Heart left ventricle (tissue), 16 donors: ENCODE results near the gene ADAMTSL1. TPM values are rescaled to one million over a fixed set of nuclear protein-coding genes. Genes with fewer than 3 reads are reported as not detected.

Source experiments
- ATAC-seq, 4 donors: fragments of 200-7000 bp; cut with Tn5 transposase; one replicate each; pipeline ENCODE4 v1.9.1; 2020 to 2022; ENCODE audit warnings: moderate library complexity in 4 of 4, mild to moderate bottlenecking in 3 of 4, moderate number of reproducible peaks in 1 of 4
- DNase-seq, 5 donors: peaks; one replicate each; pipeline ENCODE4 v3.0.0-alpha.2; 2020
- H3K27ac ChIP-seq, 12 donors: fragments of 200-600 bp; sonication (generic) in 4 of 12; one replicate each; pipeline versions ENCODE4 v1.5.0 to v1.8.0; 2016 to 2022; ENCODE audit warnings: mild to moderate bottlenecking in 2 of 12
- H3K27me3 ChIP-seq, 9 donors: fragments of 200-600 bp; sonication (generic) in 2 of 9; one replicate each; pipeline versions ENCODE4 v1.5.1 to v1.8.0; 2016 to 2022; ENCODE audit warnings: mild to moderate bottlenecking in 3 of 9
- H3K36me3 ChIP-seq, 9 donors: fragments of 200-600 bp; sonication (generic) in 2 of 9; one replicate each; pipeline versions ENCODE4 v1.5.0 to v1.8.0; 2018 to 2022; ENCODE audit warnings: mild to moderate bottlenecking in 2 of 9
- H3K4me1 ChIP-seq, 12 donors: fragments of 200-600 bp; sonication (generic) in 4 of 12; one replicate each; pipeline versions ENCODE4 v1.5.0 to v1.8.0; 2016 to 2022; ENCODE audit warnings: mild to moderate bottlenecking in 3 of 12
- H3K4me3 ChIP-seq, 12 donors: fragments of 200-600 bp; sonication (generic) in 4 of 12; one replicate each; pipeline versions ENCODE4 v1.5.0 to v1.8.0; 2017 to 2022; ENCODE audit warnings: mild to moderate bottlenecking in 9 of 12, moderate library complexity in 4 of 12
- H3K9me3 ChIP-seq, 12 donors: fragments of 200-600 bp; sonication (generic) in 4 of 12; one replicate each; pipeline versions ENCODE4 v1.5.0 to v1.8.0; 2016 to 2022; ENCODE audit warnings: mild to moderate bottlenecking in 1 of 12
- POLR2A ChIP-seq, 2 donors: fragments of 450-650 bp; IDR thresholded peaks; one replicate each; pipeline ENCODE4 v1.6.1; 2017; ENCODE audit warnings: antibody characterized with exemption in 2 of 2, mild to moderate bottlenecking in 2 of 2, moderate library complexity in 2 of 2
- WGBS, 4 donors: extraction: QIAGEN DNeasy Blood & Tissue Kit in 2 of 4; methylation state at CpG; one replicate each; pipeline versions ENCODE4 v1.1.5 to v1.1.7; 2013 to 2018; 5-methylcytosine and 5-hydroxymethylcytosine counted together
- intact Hi-C, 10 donors: fragments of 100-400 bp; cut with DNase I; formaldehyde crosslinking; loops; one replicate each; pipeline versions ENCODE4 v1.11.1 to v1.14.2; 2022
- polyA plus RNA-seq, 2 donors: library from polyadenylated mRNA; stranded (reverse); fragments of 200-250 nt; gene quantifications; one replicate each; pipeline ENCODE4 v1.2.3, GENCODE V29; 2013
- total RNA-seq, 9 donors: library from RNA; depleted of rRNA in 2 of 9; stranded (reverse); fragments of >200 nt in 2 of 9; fragmentation: NEBNext Ultra II Directional in 3 of 9; extraction: Animal tissue kit (Norgen Biotek cat#: 25700) in 3 of 9; gene quantifications; one replicate each; pipeline versions ENCODE4 v1.1.0 to v1.2.4, GENCODE V29; 2016 to 2023
- TF ChIP-seq, protein P1 (sequence below), 12 donors: fragments of 200-600 bp; sonication (generic) in 4 of 12; IDR thresholded peaks; one replicate each; pipeline versions ENCODE4 v1.5.0 to v1.8.0; 2018 to 2022; ENCODE audit warnings: antibody characterized with exemption in 12 of 12, mild to moderate bottlenecking in 5 of 12
- donor health status: ischemic (EF 13 %, LVEDD 7.1; RV severe dilation, severe dysfunction).
- donor health status: healthy with polysubstance abuse.
- donor health status: DM: no; HTN: yes; CAD: no.
- donor health status: DM: no; HTN: no; CAD: no.
- donor health status: ischemic (EF 25% LVEDD 6.9; RV normal size, moderate dysfunction).
- donor health status: ischemic (EF 25% LVEDD 5.7; RV mildly dilated, moderate dysfunction).
- donor health status: healthy.
- donor health status: DM: yes; HTN: yes; CAD: no.
- donor health status: ischemic (EF 35%, LVEDD 5.7; RV mildly dilated, moderate dysfunction).
- donor health status: nonischemic (EF 11% LVEDD 7.7; RV severe dilation, severe dysfunction).
- donor health status: DM: yes; HTN: yes; CAD: no.
- donor health status: PGD.
- donor health status: ischemic (EF 29% LVEDD 5.4; RV normal size, mild dysfunction).
- donor health status: nonischemic (EF 23%, LVEDD 6.1; RV moderate dilation, normal function).

The ADAMTSL1 gene
- total and polyA plus RNA-seq, 11 donors: 0.46 to 4.7 (median 1.1) TPM

DNA sequence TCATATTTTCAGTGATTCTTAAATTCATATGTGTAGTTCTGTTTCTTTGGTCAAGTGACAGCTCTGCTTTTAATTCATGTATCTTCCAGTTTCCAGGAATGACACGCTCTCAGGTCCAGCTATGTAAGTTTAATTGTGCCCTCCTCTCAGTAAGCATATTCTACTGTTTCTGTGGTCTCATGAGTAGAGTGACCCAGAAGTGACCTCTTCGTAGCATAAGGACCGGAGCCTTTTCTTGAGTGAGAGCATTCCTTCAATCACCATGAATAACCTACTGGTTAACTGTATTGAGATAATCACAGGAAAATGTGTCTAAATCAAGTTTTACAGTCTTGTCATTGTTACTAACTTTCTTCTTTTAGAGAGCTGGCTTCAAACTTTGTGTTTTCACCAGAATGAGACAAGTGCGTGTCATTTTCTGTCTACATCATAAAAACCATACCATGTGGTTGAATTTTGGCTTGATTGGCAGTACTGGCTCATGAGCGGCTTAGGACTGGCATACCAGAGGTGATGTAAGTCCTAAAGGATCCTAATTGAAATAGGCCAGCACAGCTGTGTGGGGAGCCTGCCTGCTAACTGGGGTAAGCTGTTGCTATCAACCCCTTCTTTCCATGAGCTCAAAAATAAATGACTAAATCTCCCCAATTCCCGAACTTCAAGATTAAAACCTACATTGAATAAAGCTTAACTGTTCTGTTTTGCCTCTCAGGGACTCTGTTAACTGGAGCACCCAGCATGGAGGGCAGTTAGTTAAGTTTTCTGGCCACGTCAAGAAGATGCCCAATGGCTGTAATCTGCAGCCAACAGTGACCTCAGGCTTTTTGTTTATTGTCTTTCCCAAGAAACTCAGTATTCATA is 4.8 kb downstream of the ADAMTSL1 start:
- no peaks in the 10 kb centered on the region for H3K36me3 ChIP-seq
- intact Hi-C loops: no loop called here
- H3K27me3 ChIP-seq: no peaks in the 10 kb centered on the region
- ATAC-seq: no peak
- TF ChIP-seq, protein P1, sequence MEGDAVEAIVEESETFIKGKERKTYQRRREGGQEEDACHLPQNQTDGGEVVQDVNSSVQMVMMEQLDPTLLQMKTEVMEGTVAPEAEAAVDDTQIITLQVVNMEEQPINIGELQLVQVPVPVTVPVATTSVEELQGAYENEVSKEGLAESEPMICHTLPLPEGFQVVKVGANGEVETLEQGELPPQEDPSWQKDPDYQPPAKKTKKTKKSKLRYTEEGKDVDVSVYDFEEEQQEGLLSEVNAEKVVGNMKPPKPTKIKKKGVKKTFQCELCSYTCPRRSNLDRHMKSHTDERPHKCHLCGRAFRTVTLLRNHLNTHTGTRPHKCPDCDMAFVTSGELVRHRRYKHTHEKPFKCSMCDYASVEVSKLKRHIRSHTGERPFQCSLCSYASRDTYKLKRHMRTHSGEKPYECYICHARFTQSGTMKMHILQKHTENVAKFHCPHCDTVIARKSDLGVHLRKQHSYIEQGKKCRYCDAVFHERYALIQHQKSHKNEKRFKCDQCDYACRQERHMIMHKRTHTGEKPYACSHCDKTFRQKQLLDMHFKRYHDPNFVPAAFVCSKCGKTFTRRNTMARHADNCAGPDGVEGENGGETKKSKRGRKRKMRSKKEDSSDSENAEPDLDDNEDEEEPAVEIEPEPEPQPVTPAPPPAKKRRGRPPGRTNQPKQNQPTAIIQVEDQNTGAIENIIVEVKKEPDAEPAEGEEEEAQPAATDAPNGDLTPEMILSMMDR (IDR thresholded peaks at IDR 0.05): no peak
- no peak for TF ChIP-seq POLR2A (IDR thresholded peaks at IDR 0.05)
- H3K4me3 ChIP-seq: no peak overlapping the region
- peaks cover 0 to 19% (median 5%) of the 10 kb centered on the region in 12 donors for H3K4me1 ChIP-seq
- H3K27ac ChIP-seq: no peak overlapping the region
- no peak for DNase-seq
- H3K9me3 ChIP-seq: no peaks in the 10 kb centered on the region
- WGBS, 4 donors: 81 to 93% (median 90%) methylated on average over 7 of the region's 7 CpGs

GRCh38 chr9:18479405-18479804 is 5.5 kb downstream of the ADAMTSL1 start:
- Histone ChIP-seq H3K27me3 (no peaks in the 10 kb centered on the region), H3K9me3 (no peaks in the 10 kb centered on the region), H3K4me1 (peaks cover 0 to 12% (median 2%) of the 10 kb centered on the region in 12 donors), H3K36me3 (no peaks in the 10 kb centered on the region), H3K4me3 (no peak overlapping the region), H3K27ac (no peak overlapping the region)
- DNase-seq (no peak), ATAC-seq (no peak)
- WGBS, 4 donors: 88 to 92% (median 90%) methylated on average over 3 of the region's 3 CpGs
- intact Hi-C loops: no loop called here
- TF ChIP-seq, protein P1 (IDR thresholded peaks at IDR 0.05): no peak
- TF ChIP-seq POLR2A (IDR thresholded peaks at IDR 0.05): no peak

DNA sequence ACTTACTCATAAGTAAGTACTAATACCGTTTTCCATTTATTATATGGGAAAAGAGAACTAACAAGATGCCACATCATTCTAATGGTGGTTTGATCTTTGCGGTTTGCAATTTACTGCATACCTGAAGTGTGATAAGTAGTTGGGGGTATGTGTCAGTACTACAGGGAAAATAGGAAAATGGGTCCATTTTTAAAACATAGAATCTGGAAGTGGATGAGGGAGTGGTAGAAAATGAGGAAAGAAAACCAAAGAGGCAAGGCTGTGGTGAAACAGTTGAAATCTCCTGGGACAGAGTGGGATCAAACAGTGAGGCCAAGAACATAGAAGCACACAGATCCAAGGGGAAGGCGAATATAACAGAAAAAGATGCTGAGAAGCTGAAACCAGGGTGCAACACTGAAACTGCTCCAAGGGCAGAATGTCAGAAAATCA is 6.7 kb downstream of the ADAMTSL1 start:
- H3K36me3 ChIP-seq: no peaks in the 10 kb centered on the region
- no peak overlapping the region for H3K27ac ChIP-seq
- intact Hi-C loops: no loop called here
- ATAC-seq: no peak
- H3K27me3 ChIP-seq: no peaks in the 10 kb centered on the region
- WGBS, 4 donors: 62 to 77% (median 70%) methylated on average over 3 of the region's 3 CpGs
- no peak overlapping the region for H3K4me3 ChIP-seq
- DNase-seq: no peak
- no peaks in the 10 kb centered on the region for H3K9me3 ChIP-seq
- TF ChIP-seq, protein P1 (IDR thresholded peaks at IDR 0.05): no peak
- TF ChIP-seq POLR2A (IDR thresholded peaks at IDR 0.05): no peak
- H3K4me1 ChIP-seq: no peaks in the 10 kb centered on the region

DNA sequence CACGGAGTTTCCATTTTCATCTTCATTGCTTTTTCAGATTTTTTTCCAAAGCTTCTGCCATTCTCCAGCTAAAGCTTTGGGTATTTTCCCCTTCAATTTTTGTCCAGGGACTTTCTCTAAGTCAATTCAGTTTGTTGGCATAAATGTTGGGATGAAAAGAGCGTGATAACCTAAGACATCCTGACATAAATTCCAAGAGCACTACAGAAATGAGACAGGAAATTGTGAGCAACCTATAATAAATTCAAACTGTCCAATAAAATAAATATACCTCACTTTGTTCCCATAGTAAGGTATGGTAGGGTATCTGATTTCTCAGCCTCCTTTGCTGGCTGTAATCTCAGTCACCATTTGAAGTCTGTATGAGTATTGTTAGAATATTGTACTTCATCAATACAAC is 8.4 kb downstream of the ADAMTSL1 start:
- Histone ChIP-seq H3K36me3 (no peaks in the 10 kb centered on the region), H3K4me1 (peaks cover 0 to 2% (median 0%) of the 10 kb centered on the region in 12 donors), H3K9me3 (no peaks in the 10 kb centered on the region), H3K27me3 (no peaks in the 10 kb centered on the region), H3K27ac (no peak overlapping the region), H3K4me3 (no peak overlapping the region)
- intact Hi-C loops: no loop called here
- no peak for DNase-seq
- WGBS, 4 donors: 91 to 96% (median 95%) methylated on average over 2 of the region's 2 CpGs
- no peak for TF ChIP-seq POLR2A (IDR thresholded peaks at IDR 0.05)
- ATAC-seq: no peak
